DMS153 (cell line): ENCODE data around the gene RHBDF2.
"Not testable (repeated sequence)": the region's sequence is repeated elsewhere in the genome, so short reads cannot be mapped to it uniquely, and the experiment has no call there.

Experiments used
- DNase-seq: peaks from one replicate; lab custom pipeline; 2025; lab: John Stamatoyannopoulos, UW

The RHBDF2 gene

GRCh38 chr17:76524598-76525512 is 23.6 kb upstream of the RHBDF2 start:
- no peak for DNase-seq

- DNase-seq, result peak; percentile 13
Observed at GRCh38 chr17:76523084-76524037, 22.1 kb upstream of the RHBDF2 start.

GRCh38 chr17:76521683-76522082 is 20.5 kb upstream of the RHBDF2 start:
- DNase-seq, result not testable (repeated sequence)

GRCh38 chr17:76521262-76521661 is 20.0 kb upstream of the RHBDF2 start:
- DNase-seq, result no peak

GRCh38 chr17:76519048-76519966 is 18.1 kb upstream of the RHBDF2 start:
- no peak for DNase-seq

- DNase-seq, result no peak
Observed at GRCh38 chr17:76517638-76518038, 16.4 kb upstream of the RHBDF2 start.

- DNase-seq, result no peak
Observed at GRCh38 chr17:76515274-76515949, 14.2 kb upstream of the RHBDF2 start.

- not testable (repeated sequence) for DNase-seq
Observed at GRCh38 chr17:76514355-76514754, 13.1 kb upstream of the RHBDF2 start.

- no peak for DNase-seq
Observed at GRCh38 chr17:76513306-76513692, 12.1 kb upstream of the RHBDF2 start.

GRCh38 chr17:76512366-76513305 is 11.4 kb upstream of the RHBDF2 start:
- DNase-seq, result no peak

GRCh38 chr17:76511668-76512365 is 10.6 kb upstream of the RHBDF2 start:
- DNase-seq, result no peak

GRCh38 chr17:76510831-76511244 is 9.6 kb upstream of the RHBDF2 start:
- no peak for DNase-seq

- not testable (repeated sequence) for DNase-seq
Observed at GRCh38 chr17:76508472-76509063, 7.3 kb upstream of the RHBDF2 start.

GRCh38 chr17:76506408-76507345 is 5.5 kb upstream of the RHBDF2 start:
- DNase-seq, result peak; percentile 35

GRCh38 chr17:76504117-76504516 is 2.9 kb upstream of the RHBDF2 start:
- no peak for DNase-seq

- no peak for DNase-seq
Observed at GRCh38 chr17:76502341-76503211, 1.4 kb upstream of the RHBDF2 start.
